K562 (cell line): ENCODE measurements around the gene PPP1R13B. TPM values are rescaled to one million over a fixed set of nuclear protein-coding genes. Genes with fewer than 3 reads are reported as not detected.

ENCODE experiments used
- ATAC-seq: fragments of 200-7000 bp; cut with Tn5 transposase; 3 replicates; pipeline ENCODE4 v1.9.1; 2020; ENCODE audit warnings: moderate library complexity
- BruUV-seq: library from RNA; stranded (reverse); fragments of 400-500 nt; replicated peaks from 2 replicates; lab custom pipeline; 2021; lab: Mats Ljungman, UMichigan
- CTCF ChIA-PET: fragments of 300-600 bp; formaldehyde crosslinking; extraction: SDS; loops from one replicate; lab custom pipeline; 2021; ENCODE audit warnings: low intra/inter-chr PET ratio; lab: Yijun Ruan, JAX
- POLR2A ChIA-PET: fragments of 300-600, 350-650 bp; sonication (Branson Sonifier 250); formaldehyde crosslinking; extraction: SDS; loops from one replicate; lab custom pipeline; 2021; ENCODE audit warnings: antibody characterized with exemption, inconsistent platforms; lab: Yijun Ruan, JAX
- DNase-seq, 4 experiments: peaks; one replicate each; pipeline versions ENCODE4 v3.0.0 to v3.0.0-alpha.2; 2011 to 2018; ENCODE audit warnings: low spot score in 3 of 4, mixed read lengths in 3 of 4; ENCODE audit errors: extremely low read depth in 1 of 4
- FAIRE-seq: peaks from 2 replicates; lab custom pipeline; 2011; peaks lifted over from hg19 to GRCh38; lab: Jason Lieb, UNC
- H2AFZ ChIP-seq: 2 replicates; pipeline ENCODE4 v1.6.0; 2011; ENCODE audit warnings: low read depth, low read length, control low read depth, inconsistent platforms
- H3K27ac ChIP-seq: fragments of 200-600 bp; 3 replicates; pipeline ENCODE4 v1.8.0; 2011; ENCODE audit warnings: low read depth, mild to moderate bottlenecking, control low read depth, inconsistent platforms, low read length, moderate library complexity, mixed read lengths; ENCODE audit errors: extremely low read depth
- H3K27me3 ChIP-seq, 2 experiments: fragments of 300-600 bp in 1 of 2; 2 replicates in 1 of 2; 3 replicates in 1 of 2; pipeline versions ENCODE4 v1.6.0 to v1.8.0; 2011; ENCODE audit warnings: inconsistent platforms in 2 of 2, low read length in 2 of 2, mild to moderate bottlenecking in 1 of 2, mixed read lengths in 1 of 2, moderate library complexity in 1 of 2; ENCODE audit not compliant: control insufficient read depth in 2 of 2, insufficient read depth in 2 of 2
- H3K36me3 ChIP-seq: fragments of 300-600 bp; 3 replicates; pipeline ENCODE4 v1.8.0; 2011; ENCODE audit warnings: mild to moderate bottlenecking, low read length, inconsistent platforms; ENCODE audit not compliant: control insufficient read depth, insufficient read depth
- H3K4me1 ChIP-seq, 2 experiments: fragments of 200-600 bp in 1 of 2; replicated peaks in 1 of 2; 2 replicates in 1 of 2; 3 replicates in 1 of 2; pipeline versions ENCODE4 v1.5.1 to v1.8.0; 2011; ENCODE audit warnings: inconsistent platforms in 2 of 2, low read length in 2 of 2, mild to moderate bottlenecking in 1 of 2, mixed read lengths in 1 of 2, moderate library complexity in 1 of 2; ENCODE audit not compliant: control insufficient read depth in 2 of 2, insufficient read depth in 2 of 2
- H3K4me2 ChIP-seq: 2 replicates; pipeline ENCODE4 v1.6.1; 2011; ENCODE audit warnings: low read length, control low read depth, inconsistent platforms, mixed read lengths; ENCODE audit not compliant: insufficient read depth
- H3K4me3 ChIP-seq: fragments of 200-600 bp; sonication (generic), shearing (Covaris generic); 2 replicates; pipeline ENCODE4 v1.5.1; 2016; ENCODE audit warnings: control low read depth, inconsistent platforms
- H3K79me2 ChIP-seq: fragments of 200-600 bp; 3 replicates; pipeline ENCODE4 v1.8.0; 2011; ENCODE audit warnings: low read length, inconsistent platforms; ENCODE audit not compliant: control insufficient read depth, insufficient read depth
- H3K9ac ChIP-seq, 2 experiments: 2 replicates each; pipeline versions ENCODE4 v1.6.0 to v1.6.1; 2011; ENCODE audit warnings: low read depth in 2 of 2, low read length in 2 of 2, control low read depth in 1 of 2, inconsistent platforms in 1 of 2, mild to moderate bottlenecking in 1 of 2, mixed read lengths in 1 of 2; ENCODE audit not compliant: insufficient read depth in 1 of 2
- H3K9me1 ChIP-seq: one replicate; pipeline ENCODE4 v1.6.0; 2011; ENCODE audit warnings: inconsistent platforms, mild to moderate bottlenecking, low read length, moderate library complexity; ENCODE audit not compliant: control insufficient read depth, insufficient read depth
- H3K9me3 ChIP-seq: replicated peaks from 2 replicates; pipeline ENCODE4 v1.5.1; 2011; ENCODE audit warnings: low read depth, low read length, inconsistent platforms; ENCODE audit not compliant: control insufficient read depth, insufficient read depth
- H4K20me1 ChIP-seq: replicated peaks from 2 replicates; pipeline ENCODE4 v1.6.1; 2011; ENCODE audit warnings: low read length, inconsistent platforms, mixed read lengths; ENCODE audit not compliant: control insufficient read depth, insufficient read depth
- FOS ChIP-seq: IDR thresholded peaks from 3 replicates; pipeline ENCODE4 v1.6.1; 2011; ENCODE audit not compliant: insufficient read length; ENCODE audit errors: extremely low read depth
- LEF1 ChIP-seq: fragments of 450-650 bp; IDR thresholded peaks from 2 replicates; pipeline ENCODE4 v1.6.1; 2016; ENCODE audit warnings: mild to moderate bottlenecking
- MCM2 ChIP-seq: fragments of 450-650 bp; IDR thresholded peaks from 2 replicates; pipeline ENCODE4 v1.6.1; 2017; ENCODE audit warnings: low read depth, mild to moderate bottlenecking
- MTA2 ChIP-seq: fragments of 450-650 bp; IDR thresholded peaks from 2 replicates; pipeline ENCODE4 v1.6.1; 2016; ENCODE audit warnings: low read depth
- NR2C2 ChIP-seq, 2 experiments: fragments of 200-800 bp in 1 of 2; sonication (Bioruptor generic) in 1 of 2; sonication (generic) in 1 of 2; formaldehyde crosslinking in 1 of 2; IDR thresholded peaks; 2 replicates each; pipeline versions ENCODE4 v1.6.1 to v1.8.0; 2016 to 2022; ENCODE audit warnings: mild to moderate bottlenecking in 1 of 2, missing compliant biosample characterization in 1 of 2, missing genetic modification characterization in 1 of 2, missing genetic modification reagents in 1 of 2
- WHSC1 ChIP-seq: IDR thresholded peaks from one replicate; pipeline ENCODE4 v1.6.1; 2012; ENCODE audit warnings: low read length, control low read depth, inconsistent platforms
- ZEB2 ChIP-seq: fragments of 450-650 bp; IDR thresholded peaks from 2 replicates; pipeline ENCODE4 v1.6.1; 2016
- ZKSCAN1 ChIP-seq: fragments of 150-350 bp; IDR thresholded peaks from 2 replicates; pipeline ENCODE4 v1.6.1; 2016; ENCODE audit warnings: low read depth, low read length
- WGBS: fragments of 100-300 bp; shearing (Covaris generic); methylation state at CpG from one replicate; pipeline ENCODE4 v1.1.6; 2016; ENCODE audit warnings: low coverage, mixed read lengths; ENCODE audit not compliant: insufficient coverage; ENCODE audit errors: missing lambda C conversion rate; 5-methylcytosine and 5-hydroxymethylcytosine counted together
- in situ Hi-C: fragments of 300-500 bp; cut with MboI; formaldehyde crosslinking; loops from 4 replicates; pipeline ENCODE4 v1.15.0; 2018; ENCODE audit warnings: inconsistent platforms, mixed read lengths
- intact Hi-C: fragments of 100-400 bp; cut with micrococcal nuclease; formaldehyde crosslinking; loops from 2 replicates; pipeline ENCODE4 v1.14.2; 2022
- polyA plus RNA-seq, 8 experiments: library from polyadenylated mRNA; depleted of rRNA in 4 of 8; stranded (reverse) in 5 of 8; unstranded in 3 of 8; fragments of >200 nt; fragmentation: Nextera tagmentation in 2 of 8; fragmentation: Illumina TruSeq in 1 of 8; extraction: Ambion mirVana in 2 of 8; extraction: Trizol in 1 of 8; gene quantifications; 2 replicates each; pipeline versions ENCODE4 v1.2.1 to v1.2.3, GENCODE V29; 2011 to 2014; ENCODE audit warnings: inconsistent platforms in 1 of 8, missing spikeins in 1 of 8
- total RNA-seq, 7 experiments: library from RNA; depleted of rRNA in 6 of 7; stranded (reverse); fragments of >200 nt in 6 of 7; fragmentation: Illumina TruSeq in 2 of 7; extraction: Trizol in 2 of 7; gene quantifications; 2 replicates each; pipeline versions ENCODE4 v1.2.1 to v1.2.3, GENCODE V29; 2011 to 2021; ENCODE audit warnings: low replicate concordance in 1 of 7

PPP1R13B gene
- total and polyA plus RNA-seq, 9 of the 15 experiments (the other 6 are each of a cell fraction or from before 2014, with no cell fraction given) = 0.03 to 1.7 (median 0.15) TPM

- WGBS = 44% methylated on average over 11 of the region's 13 CpGs
- Histone ChIP-seq H3K4me1 (peaks cover 0 to 9% of the 10 kb centered on the region in 2 experiments; a peak in 2 of 5 replicates), H3K27me3 (peaks cover 0 to 10% of the 10 kb centered on the region in 2 experiments; a peak in 2 of 5 replicates)
- no peak for TF ChIP-seq LEF1
- TF ChIP-seq WHSC1 = no peak
- no peak for TF ChIP-seq FOS
- no peak for TF ChIP-seq ZEB2
- no peak for TF ChIP-seq MCM2
- no peak for TF ChIP-seq NR2C2 (CRISPR knock-in tag; IDR thresholded peaks at IDR 0.05)
- TF ChIP-seq NR2C2 (tag; IDR thresholded peaks at IDR 0.05) = no peak
- TF ChIP-seq ZKSCAN1 = no peak
- TF ChIP-seq MTA2 = no peak
- TF ChIP-seq, all 486 proteins: peak for 0
- Histone ChIP-seq H3K4me3 (no peak overlapping the region), H3K9me1 (no peaks in the 10 kb centered on the region), H3K36me3 (no peaks in the 10 kb centered on the region), H3K9ac (no peak overlapping the region), H3K79me2 (no peaks in the 10 kb centered on the region), H4K20me1 (no peaks in the 10 kb centered on the region), H3K4me2 (no peak overlapping the region), H2AFZ (no peak overlapping the region), H3K9me3 (no peaks in the 10 kb centered on the region), H3K27ac (no peak overlapping the region)
- POLR2A ChIA-PET = interaction anchor here (0.6 kb wide), 1 partner anchor 49 kb away, joined by 3 read pairs; no protein-coding TSS in a partner anchor
- CTCF ChIA-PET = no interaction called here
- DNase-seq (no peak), ATAC-seq (no peak), FAIRE-seq (no peak)
- BruUV-seq = no TSS peak
- intact Hi-C loops (no loop called here), in situ Hi-C loops (no loop called here)
Measured at GRCh38 chr14:103854017-103854808, 6.8 kb upstream of the PPP1R13B start.
